ENCODE data around the gene CLCN6.

Gene CLCN6

GRCh38 chr1:11888877-11889208 lies 82.9 kb downstream of the CLCN6 start:
- no peaks in the 10 kb centered on the region for H3F3A ChIP-seq (ENCODE audit: insufficient read depth, low read length)
- H2AFZ ChIP-seq (ENCODE audit: low read length) = no peak overlapping the region
- no peaks in the 10 kb centered on the region for H3K79me2 ChIP-seq (ENCODE audit: low read length)
- no peak overlapping the region for H3K27ac ChIP-seq (ENCODE audit: low read length)
- no peak overlapping the region for H3K4me2 ChIP-seq (ENCODE audit: low read depth, low read length)
- H3K27me3 ChIP-seq (replicated peaks; ENCODE audit: insufficient read depth, low read length) = peaks cover 86% of the 10 kb centered on the region
- H3K4me3 ChIP-seq (ENCODE audit: low read length) = no peak overlapping the region
- H4K20me1 ChIP-seq (ENCODE audit: insufficient read depth, low read length) = no peaks in the 10 kb centered on the region
- H3K36me3 ChIP-seq (replicated peaks; ENCODE audit: insufficient read depth, low read length) = no peaks in the 10 kb centered on the region
- no peak overlapping the region for H3K9ac ChIP-seq (ENCODE audit: low read length)
- no peak for DNase-seq
- no peak for TF ChIP-seq EZH2 (optimal IDR thresholded peaks at IDR 0.05; ENCODE audit: low read depth, low read length)
- no peak for TF ChIP-seq EZH2phosphoT487 (IDR thresholded peaks at IDR 0.05; ENCODE audit: low read length)
- TF ChIP-seq CTCF (IDR thresholded peaks at IDR 0.05; ENCODE audit: low read length) = no peak
- H3K9me2 ChIP-seq (replicated peaks; ENCODE audit: insufficient read depth, low read length) = no peaks in the 10 kb centered on the region
- no peaks in the 10 kb centered on the region for H3K4me1 ChIP-seq (ENCODE audit: low read length)
- H3K9me3 ChIP-seq (replicated peaks; ENCODE audit: insufficient read depth, low read length) = no peaks in the 10 kb centered on the region

- Histone ChIP-seq H3K27ac (ENCODE audit: low read length) (no peak overlapping the region), H3K9me2 (replicated peaks; ENCODE audit: insufficient read depth, low read length) (no peaks in the 10 kb centered on the region), H3K4me3 (ENCODE audit: low read length) (no peak overlapping the region), H3K4me2 (ENCODE audit: low read depth, low read length) (no peak overlapping the region), H3K9ac (ENCODE audit: low read length) (no peak overlapping the region), H3F3A (ENCODE audit: insufficient read depth, low read length) (no peaks in the 10 kb centered on the region), H3K4me1 (ENCODE audit: low read length) (no peaks in the 10 kb centered on the region), H3K9me3 (replicated peaks; ENCODE audit: insufficient read depth, low read length) (no peaks in the 10 kb centered on the region), H3K27me3 (replicated peaks; ENCODE audit: insufficient read depth, low read length) (peaks cover 68% of the 10 kb centered on the region), H4K20me1 (ENCODE audit: insufficient read depth, low read length) (no peaks in the 10 kb centered on the region), H3K36me3 (replicated peaks; ENCODE audit: insufficient read depth, low read length) (no peaks in the 10 kb centered on the region), H2AFZ (ENCODE audit: low read length) (no peak overlapping the region), H3K79me2 (ENCODE audit: low read length) (no peaks in the 10 kb centered on the region)
- no peak for TF ChIP-seq EZH2phosphoT487 (IDR thresholded peaks at IDR 0.05; ENCODE audit: low read length)
- TF ChIP-seq CTCF (IDR thresholded peaks at IDR 0.05; ENCODE audit: low read length) = no peak
- TF ChIP-seq EZH2 (optimal IDR thresholded peaks at IDR 0.05; ENCODE audit: low read depth, low read length) = no peak
- DNase-seq = no peak
These were observed 85.6 kb downstream of the CLCN6 start for GRCh38 chr1:11891433-11892186.

All from MM.1S (cell line).